Measurements from ENCODE around the gene HOOK2. TPM values are rescaled to one million over a fixed set of nuclear protein-coding genes. Genes with fewer than 3 reads are reported as not detected.
A peak's percentile ranks its signal among the peaks of the same experiment; 100 is the strongest.

The HOOK2 gene
- total and polyA plus RNA-seq, 9 of the 15 experiments (the other 6 are each of a cell fraction or from before 2014, with no cell fraction given), result 1.3 to 17.2 (median 9.9) TPM

GRCh38 chr19:12788682-12789097, 13.3 kb upstream of the HOOK2 start (continued):
- TF ChIP-seq CEBPZ (IDR thresholded peaks at IDR 0.05; ENCODE audit: borderline replicate concordance, low read depth, low read length) (no peak), E2F3 (CRISPR knock-in tag; IDR thresholded peaks at IDR 0.05) (0 out of 2 replicates have a peak, but pooled peaks have one; percentile 60), KLF10 (CRISPR knock-in tag; IDR thresholded peaks at IDR 0.05) (no peak), IRF9 (tag; IDR thresholded peaks at IDR 0.05) (no peak), KAT8 (IDR thresholded peaks at IDR 0.05; ENCODE audit: low read depth) (no peak), CTCFL (IDR thresholded peaks at IDR 0.05; ENCODE audit: borderline replicate concordance, insufficient read depth, low read depth, low read length, poor library complexity, severe bottlenecking) (no peak), ZC3H11A (IDR thresholded peaks at IDR 0.05; ENCODE audit: low read depth, low read length) (no peak), ZNF354B (CRISPR knock-in tag; IDR thresholded peaks at IDR 0.05) (no peak), CC2D1A (IDR thresholded peaks at IDR 0.05) (no peak), YY1 (IDR thresholded peaks at IDR 0.05; ENCODE audit: borderline replicate concordance in 1 of 3, control insufficient read depth in 1 of 3, extremely low read depth in 1 of 3, insufficient read depth in 3 of 3, insufficient read length in 1 of 3, insufficient replicate concordance in 2 of 3, low read depth in 1 of 3, low read length in 2 of 3) (peak in 1 of 3 experiments; percentile 23), ZNF280A (IDR thresholded peaks at IDR 0.05; ENCODE audit: low read depth, partially characterized antibody) (no peak), KHSRP (IDR thresholded peaks at IDR 0.05) (no peak), TRIM28 (IDR thresholded peaks at IDR 0.05) (no peak), E2F8 (IDR thresholded peaks at IDR 0.05; ENCODE audit: low read depth, partially characterized antibody) (no peak), THAP7 (CRISPR knock-in tag; IDR thresholded peaks at IDR 0.05) (no peak)
